Stimulated activated CD4-positive, alpha-beta T cell treated with anti-CD3 and anti-CD28 coated beads, Interleukin-1b, Interleukin-23, amount 100 ng/mL, for 4 hours (primary cell): ENCODE data around the gene LGI4.

Experiments used
- DNase-seq, 2 donors: peaks; one replicate each; pipeline ENCODE4 v3.0.0-alpha.2; 2020; ENCODE audit warnings: low read depth in 2 of 2

Gene LGI4

GRCh38 chr19:35085947-35086346, 48.9 kb downstream of the LGI4 start:
- no peak for DNase-seq

GRCh38 chr19:35084509-35084762, 50.4 kb downstream of the LGI4 start:
- DNase-seq, result no peak

GRCh38 chr19:35083691-35084508, 51.0 kb downstream of the LGI4 start:
- no peak for DNase-seq

- no peak for DNase-seq
Measured at GRCh38 chr19:35081201-35081600, 53.7 kb downstream of the LGI4 start.

- DNase-seq, result no peak
Measured at GRCh38 chr19:35080613-35081170, 54.2 kb downstream of the LGI4 start.

- no peak for DNase-seq
Measured at GRCh38 chr19:35079826-35080225, 55.0 kb downstream of the LGI4 start.

GRCh38 chr19:35077411-35078223, 57.2 kb downstream of the LGI4 start:
- DNase-seq, result no peak

- no peak for DNase-seq
Measured at GRCh38 chr19:35076657-35077056, 58.2 kb downstream of the LGI4 start.

GRCh38 chr19:35076026-35076370, 58.9 kb downstream of the LGI4 start:
- DNase-seq, result no peak

GRCh38 chr19:35075202-35076025, 59.4 kb downstream of the LGI4 start:
- no peak for DNase-seq
